HG03196 (cell line): ENCODE results near the gene NECAB2.

Experiments used
- ATAC-seq: cut with Tn5 transposase; IDR thresholded peaks from one replicate; pipeline ENCODE4 v1.9.1; 2021; ENCODE audit not compliant: unreplicated experiment

NECAB2 gene

DNA sequence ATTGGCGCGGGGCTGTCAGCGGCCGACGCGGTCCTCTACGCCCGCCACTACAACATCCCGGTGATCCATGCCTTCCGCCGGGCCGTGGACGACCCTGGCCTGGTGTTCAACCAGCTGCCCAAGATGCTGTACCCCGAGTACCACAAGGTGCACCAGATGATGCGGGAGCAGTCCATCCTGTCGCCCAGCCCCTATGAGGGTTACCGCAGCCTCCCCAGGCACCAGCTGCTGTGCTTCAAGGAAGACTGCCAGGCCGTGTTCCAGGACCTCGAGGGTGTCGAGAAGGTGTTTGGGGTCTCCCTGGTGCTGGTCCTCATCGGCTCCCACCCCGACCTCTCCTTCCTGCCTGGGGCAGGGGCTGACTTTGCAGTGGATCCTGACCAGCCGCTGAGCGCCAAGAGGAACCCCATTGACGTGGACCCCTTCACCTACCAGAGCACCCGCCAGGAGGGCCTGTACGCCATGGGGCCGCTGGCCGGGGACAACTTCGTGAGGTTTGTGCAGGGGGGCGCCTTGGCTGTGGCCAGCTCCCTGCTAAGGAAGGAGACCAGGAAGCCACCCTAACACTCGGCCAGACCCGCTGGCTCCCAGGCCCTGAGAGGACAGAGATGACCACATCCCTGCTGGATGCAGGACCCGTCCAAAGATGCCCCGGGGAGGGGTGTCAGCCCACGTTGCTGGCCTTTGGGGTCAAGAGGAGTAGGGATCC, 2.4 kb upstream of the NECAB2 start:
- ATAC-seq = no peak

DNA sequence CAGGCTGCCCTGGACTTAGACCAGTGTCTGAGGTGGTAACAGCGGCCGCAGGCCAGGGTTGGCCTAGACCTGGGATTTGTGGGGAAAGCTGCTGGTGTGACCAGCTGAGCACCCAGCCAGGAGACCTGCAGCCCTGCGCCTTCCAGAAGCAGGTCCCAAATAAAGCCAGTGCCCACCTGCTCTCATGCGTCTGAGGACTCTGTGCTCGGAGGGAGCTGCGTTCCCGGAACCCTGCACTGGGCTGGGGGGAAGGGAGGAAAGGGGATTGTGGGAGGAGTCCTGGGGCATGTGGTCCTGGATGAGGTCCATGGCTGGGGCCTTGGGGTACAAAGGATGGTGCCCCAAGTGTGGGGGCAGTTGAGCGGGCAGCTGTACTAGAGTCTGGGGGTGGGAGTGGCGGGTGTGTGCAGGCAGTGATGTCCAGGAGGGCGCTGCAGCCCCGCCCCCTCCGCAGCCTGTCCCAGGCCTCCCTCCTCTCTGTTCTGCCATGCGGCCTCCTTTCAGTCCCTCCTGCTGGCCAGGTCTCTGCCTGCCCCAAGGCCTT, 1.8 kb upstream of the NECAB2 start:
- no peak for ATAC-seq

DNA sequence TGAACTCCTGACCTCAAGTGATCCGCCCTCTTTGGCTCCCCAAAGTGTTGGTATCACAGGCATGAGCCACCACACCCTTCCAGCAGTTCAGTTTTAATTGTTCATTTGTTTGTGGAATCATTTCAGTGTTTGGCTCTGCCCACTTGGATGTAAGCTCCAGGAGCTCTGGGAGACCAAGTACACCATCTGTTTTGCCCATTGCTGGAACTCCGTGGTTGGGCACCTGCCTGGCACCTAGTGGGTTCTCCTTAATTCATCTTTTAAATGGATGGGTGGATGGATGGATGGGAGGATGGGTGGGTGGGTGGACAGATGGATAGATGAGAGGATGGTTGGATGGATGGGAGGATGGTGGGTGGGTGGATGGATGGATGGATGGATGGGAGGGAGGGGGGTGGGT, 953 bp upstream of the NECAB2 start:
- no peak for ATAC-seq

DNA sequence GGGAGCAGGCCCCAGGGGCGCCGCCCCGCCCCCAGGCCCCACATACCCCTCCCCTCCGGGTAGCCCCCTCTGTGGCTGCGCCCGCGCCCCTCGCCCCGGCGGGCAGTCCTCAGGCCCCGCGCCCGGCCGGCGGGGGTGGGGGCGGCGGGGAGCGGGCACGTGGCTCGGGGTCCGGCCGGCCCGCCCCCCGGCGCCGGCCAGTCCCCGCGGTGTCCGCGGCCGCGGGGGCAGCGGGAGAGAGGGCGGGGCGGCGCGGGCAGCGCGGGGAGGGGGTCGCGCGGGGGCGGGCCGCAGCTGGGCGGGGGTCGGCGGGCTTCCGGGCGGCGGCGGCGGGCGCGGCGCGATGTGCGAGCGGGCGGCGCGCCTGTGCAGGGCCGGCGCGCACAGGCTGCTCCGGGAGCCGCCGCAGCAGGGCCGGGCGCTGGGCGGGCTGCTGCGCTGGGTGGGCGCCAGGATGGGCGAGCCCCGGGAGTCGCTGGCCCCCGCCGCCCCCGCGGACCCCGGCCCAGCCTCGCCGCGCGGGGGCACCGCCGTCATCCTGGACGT, 335 bp downstream of the NECAB2 start:
- ATAC-seq = no peak

DNA sequence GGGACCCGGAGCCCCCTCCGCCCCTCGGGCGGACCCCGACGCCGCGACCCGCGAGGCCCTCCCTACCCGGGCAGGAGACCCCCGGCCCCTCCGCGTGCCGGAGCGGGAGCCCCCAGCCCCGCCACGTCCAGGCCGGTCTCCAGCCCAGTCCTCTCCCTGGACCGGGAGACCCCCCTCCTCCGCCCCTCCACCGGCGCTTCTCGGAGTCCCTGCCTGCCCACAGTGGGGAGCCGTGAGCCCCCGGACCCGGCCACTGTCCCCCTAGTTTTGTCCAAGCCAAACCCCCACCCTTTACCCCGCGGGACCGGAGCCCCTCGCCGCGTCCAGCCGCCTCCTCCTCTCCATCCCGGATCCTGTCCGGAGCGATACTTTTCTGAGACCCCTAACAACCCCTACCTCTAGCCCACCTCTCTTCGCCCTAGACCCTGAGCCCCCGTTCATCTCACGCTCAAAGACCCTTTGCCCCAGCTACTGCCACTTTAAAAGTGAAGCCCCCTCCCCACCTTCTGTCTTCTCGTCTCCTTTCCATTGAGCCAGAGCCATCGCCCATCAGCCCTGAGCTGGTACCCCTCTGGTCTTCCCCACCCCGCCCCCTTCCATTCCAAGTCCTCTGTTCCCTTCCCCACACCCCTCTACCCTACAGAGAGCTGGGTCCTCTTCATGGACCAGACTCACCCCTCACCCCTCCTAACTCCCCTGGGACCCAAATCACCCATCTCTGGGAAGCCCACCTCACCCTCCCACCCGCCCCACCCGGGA, 1.0 kb downstream of the NECAB2 start:
- ATAC-seq = no peak

DNA sequence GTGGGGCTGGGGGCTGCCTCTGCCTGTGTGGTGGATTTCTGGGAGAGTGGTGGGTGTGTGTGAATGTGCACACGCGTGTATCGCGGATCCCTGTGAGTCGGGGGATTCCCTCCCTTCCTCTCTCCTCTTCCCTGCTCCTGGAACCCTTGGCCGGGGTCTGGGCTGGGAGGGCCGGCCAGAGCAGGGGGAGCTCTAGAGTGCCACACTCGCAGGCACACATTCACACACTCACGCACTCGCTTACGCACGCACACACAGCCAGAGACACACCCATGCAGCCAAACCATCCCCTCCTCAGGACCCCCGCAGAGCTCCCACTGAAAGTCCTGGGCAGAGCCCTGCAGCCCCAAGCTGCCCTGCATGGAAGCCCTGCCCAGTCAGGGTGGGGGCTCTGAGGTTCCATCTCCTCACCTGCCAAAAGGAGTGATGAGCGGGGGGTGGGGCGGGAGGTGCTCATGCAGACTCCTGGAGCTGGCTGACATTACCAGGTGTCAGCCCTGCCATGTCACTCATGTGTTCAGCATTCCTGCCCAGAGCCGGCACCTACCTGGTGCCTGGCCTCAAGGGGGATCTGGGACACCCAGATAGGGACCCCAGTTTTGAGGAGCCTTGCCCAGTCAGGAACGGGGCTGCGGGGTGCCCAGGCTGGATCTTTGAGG, 1.9 kb downstream of the NECAB2 start:
- no peak for ATAC-seq

DNA sequence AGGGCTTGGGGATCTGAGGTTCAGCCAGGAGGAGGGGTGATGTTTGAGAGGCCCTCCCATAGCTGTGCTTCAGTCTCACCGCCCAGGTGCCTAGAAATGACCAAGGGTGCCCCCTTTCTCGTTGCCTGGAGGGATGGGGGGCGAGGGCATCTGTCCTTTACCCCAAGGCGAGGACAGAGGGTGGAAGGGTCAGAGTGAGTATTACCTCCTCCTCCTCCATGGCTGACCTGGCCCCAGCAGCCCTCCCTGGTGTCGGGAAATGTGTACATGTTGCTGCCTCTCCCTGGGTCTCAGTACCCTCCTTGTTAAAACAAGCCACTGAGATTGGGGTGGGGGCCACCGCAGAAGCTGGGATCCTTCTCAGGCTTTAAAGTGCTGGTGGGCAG, 2.4 kb downstream of the NECAB2 start:
- ATAC-seq = no peak

DNA sequence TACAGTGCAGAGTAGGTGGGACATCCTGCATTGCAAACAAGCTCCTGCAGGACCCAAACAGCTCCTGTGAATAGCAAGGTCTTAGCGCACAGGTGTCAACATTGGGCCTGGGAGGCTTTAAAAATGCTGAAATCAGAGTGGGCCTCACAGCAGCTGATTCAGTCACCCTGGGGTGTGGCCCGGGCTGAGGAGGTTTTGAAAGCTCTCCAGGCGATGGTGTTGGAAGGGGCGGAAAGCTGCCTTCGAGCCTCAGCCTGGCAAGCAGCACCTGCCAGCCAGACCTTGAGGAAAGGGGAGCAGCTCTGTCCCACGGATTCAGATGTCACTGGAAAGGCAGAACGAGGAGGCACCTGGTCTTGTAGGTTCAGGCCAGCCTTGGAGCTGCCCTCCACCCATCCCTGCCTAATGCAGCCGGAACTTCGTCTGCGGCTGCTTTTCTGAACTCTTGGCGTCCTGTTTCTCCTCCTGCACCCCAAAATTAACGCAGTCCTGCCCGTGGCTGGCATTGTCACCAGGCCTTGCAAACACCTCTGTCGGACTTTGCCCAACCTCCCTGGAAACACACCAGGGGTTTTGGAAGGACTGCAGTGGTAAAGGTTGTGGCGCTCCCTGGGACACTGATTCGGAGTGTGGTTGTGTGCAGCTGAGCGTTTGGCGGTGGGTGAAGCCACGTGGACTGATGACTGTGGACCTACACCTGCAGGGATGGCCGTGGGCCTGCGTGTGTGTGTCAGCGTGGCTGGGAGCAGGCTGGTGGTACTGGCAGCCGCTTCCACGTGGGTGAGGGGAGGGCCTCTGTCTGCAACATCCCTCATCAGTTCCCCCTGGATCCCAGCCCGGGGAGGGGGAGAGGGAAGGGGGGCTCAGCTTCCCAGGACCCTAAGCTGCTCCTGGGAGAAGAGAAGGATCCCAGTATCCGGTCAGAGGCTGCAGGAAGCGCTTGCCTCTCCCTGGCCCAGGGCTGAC, 3.4 kb downstream of the NECAB2 start:
- no peak for ATAC-seq

DNA sequence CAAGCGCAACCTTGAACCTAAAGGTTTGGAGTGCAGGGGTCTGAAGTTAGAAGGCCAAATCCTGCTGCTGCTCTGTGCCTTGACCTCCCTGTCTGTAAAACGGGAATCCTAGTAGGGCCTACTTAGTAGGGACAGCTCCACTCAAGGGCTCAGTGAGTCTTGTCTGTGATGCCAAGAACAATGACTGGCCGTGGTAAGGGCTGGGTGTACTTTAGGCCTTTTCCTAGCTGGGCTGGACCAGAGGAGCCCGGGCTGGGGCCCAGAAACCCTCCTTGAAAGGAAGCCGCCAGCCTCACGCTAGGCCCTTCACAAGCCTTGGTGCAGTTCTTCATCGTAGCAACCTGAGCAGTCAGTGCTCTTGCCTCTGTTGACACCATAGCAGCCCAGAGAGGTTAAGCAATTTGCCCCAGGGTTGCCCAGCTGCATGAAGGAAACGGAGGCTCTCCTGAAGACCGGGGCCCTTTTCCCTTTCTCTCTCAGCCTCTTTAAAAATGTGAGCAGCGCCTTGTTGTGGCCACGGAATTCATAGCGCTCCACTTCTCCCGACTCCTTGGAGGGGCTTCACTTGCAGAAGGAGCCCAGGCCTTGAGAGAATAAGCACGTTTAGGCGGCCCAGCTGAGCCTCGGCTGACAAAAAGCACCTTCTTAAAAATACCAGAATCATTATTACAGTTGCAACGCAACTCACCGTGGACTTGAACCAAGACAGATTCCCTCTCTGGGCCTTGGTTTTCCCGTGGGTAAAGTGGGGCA, 4.4 kb downstream of the NECAB2 start:
- no peak for ATAC-seq

DNA sequence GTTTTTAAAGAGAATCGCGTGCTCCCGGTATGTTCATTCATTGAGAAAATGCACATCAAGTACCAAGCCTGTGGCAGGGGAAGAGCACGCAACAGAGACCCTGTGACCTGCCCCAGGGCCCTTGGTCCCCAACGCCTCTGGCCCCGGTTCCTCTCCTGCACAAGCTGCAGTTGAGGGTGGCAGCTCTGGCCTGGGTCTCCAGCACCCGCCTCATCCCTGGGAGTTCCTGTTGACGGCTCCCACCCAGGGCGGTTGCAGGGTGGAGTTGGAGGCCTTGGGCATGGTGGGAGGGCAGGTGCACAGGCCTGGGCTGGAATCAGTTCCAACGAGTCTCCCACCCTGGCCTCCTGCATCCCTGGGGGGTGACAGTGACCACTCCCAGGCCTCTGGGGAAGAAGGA, 5.0 kb downstream of the NECAB2 start:
- no peak for ATAC-seq

DNA sequence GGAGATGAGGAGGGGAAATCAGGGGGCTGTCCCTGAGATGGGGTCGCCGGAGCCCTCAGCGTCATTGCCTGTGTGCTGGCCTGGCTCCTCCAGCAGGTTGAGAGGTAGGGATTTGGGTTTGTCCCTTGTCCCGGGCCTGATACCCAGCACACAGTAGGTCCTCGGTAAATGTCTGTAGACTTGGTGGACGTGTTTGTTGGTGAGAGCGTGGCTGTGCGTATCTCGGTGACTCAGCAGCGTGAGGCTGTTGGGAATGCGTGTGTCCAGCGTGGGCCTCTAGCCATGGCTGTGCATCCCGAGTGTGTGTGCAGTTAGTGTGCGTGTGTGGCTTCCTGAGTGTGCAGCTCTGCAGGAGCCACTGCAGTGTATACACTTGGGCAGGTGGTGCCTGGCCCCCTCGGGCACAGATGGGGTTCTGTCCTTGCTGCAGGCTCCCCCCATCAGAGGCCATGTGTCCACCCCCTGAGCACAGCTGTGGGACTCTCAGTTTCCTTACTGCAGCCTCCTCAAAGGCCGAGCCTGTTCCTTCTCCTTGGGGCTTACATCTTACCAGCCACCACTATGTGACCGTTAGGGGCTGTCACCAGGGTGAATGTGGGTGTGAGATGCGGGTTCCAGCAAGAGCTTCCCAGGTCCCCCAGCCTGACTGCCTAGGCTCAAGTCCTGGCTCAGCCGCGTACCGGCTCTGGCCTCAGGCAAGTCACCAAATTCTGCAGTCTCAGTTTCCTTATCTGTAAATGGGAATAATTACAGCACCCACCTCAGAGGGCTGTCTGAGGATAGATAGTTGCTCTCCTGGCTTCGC, 5.7 kb downstream of the NECAB2 start:
- no peak for ATAC-seq

DNA sequence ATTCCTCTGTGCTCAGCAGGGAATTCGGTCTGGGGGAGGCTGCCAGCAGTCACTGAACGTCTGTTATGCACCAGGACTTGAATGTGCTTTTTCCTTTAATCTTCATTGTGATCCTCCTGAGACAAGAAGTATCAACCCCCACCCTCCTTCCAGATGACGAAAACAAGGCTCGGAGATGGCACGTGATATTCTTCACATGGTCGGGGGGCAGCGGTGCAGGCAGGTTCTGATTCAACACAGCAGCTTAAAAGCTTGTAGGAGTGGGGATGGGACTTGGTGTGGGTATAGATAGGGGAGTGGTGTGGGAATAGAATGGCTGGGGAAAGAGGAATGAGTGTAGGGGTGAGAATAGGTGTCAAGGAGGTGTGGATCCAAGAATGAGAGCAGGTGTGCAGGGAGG, 6.4 kb downstream of the NECAB2 start:
- ATAC-seq = no peak

DNA sequence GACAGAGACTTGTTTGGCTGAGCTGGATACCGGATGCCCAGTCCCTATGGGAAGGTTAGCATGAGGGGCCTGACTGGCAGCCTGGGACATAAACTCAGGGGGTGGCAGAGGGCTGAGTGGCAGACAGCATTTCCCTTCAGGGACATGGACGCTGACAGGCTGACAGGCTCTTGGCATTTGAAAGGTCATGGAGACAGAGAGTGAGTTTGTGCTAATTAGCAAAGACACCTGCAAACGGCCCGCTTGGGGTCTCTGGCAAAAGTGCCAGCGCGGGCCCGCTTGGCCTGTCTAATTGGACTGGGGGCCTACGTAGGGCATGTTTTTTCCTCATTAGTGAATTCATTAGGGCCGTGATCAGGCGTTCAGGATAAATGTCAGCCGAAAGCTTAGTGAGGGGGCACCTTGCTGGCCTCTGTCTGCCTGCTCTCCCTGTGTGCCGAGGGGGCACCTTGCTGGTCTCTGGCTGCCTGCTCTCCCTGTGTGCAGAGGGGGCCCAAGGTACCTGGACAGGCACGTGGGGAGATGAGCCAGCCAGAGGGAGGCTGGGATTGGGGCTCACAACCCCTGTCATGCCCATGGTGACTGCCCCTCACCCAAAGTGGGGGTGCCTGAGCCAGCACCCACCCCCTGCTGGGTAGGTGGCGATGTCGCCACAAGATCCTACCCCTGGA, 7.7 kb downstream of the NECAB2 start:
- ATAC-seq = no peak

DNA sequence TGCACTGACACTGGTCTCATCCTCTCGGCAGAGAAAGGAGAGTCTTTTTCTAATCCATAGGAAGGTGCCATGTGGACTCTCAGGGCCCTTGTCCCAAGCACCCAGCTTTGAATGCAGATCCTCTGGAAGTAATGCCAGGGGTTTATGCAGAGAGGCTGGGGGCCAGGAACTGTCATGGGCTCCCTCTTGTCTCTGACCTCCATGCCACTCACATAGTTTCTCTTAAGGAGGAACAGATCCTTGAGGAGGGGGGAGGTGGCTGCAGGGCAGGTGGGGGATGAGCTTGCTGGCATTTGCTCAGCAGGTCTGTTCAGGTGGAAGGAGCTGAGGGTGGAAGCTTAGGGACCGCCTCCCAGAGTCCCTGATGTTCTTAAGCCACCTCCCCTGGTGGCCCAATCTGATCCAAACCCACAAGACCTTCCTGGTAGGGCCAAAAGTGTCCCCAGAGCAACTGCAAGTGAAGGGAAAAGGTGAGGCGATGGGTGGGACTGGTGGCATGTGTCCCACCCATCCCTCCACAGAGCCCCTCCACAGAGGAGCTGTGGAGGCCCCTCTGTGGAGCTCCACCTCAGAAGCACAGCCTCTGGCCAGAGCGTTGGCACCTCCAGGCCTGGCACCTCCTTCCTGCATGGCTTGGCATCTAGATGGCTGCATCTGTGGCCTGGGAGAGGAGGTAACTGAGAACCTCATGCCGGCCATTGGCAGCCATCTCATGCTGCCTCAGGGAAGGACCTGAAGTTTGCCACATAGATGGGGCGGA, 9.2 kb downstream of the NECAB2 start:
- no peak for ATAC-seq

DNA sequence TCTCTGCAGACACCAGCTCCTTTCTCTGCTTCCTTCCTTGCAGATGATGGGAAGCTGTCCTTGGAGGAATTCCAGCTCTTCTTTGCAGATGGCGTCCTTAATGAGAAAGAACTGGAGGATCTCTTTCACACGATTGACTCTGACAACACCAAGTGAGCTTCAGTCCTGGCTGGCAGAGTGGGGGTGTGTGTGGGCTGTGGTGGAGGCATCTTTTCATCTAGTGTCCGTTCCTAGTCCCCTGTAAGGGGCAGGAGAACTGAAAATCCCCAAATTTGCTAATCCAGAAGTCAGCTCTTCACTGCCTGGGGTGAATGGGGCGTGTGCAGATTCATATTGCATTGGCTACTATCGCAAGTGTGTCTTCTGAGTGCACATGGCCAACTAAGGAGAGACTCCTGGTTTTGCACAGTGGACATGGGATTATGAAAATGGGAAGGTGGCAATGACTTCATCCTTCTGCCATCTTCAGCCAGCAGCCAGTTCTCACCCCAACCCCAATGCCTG, 10.4 kb downstream of the NECAB2 start:
- ATAC-seq = no peak

DNA sequence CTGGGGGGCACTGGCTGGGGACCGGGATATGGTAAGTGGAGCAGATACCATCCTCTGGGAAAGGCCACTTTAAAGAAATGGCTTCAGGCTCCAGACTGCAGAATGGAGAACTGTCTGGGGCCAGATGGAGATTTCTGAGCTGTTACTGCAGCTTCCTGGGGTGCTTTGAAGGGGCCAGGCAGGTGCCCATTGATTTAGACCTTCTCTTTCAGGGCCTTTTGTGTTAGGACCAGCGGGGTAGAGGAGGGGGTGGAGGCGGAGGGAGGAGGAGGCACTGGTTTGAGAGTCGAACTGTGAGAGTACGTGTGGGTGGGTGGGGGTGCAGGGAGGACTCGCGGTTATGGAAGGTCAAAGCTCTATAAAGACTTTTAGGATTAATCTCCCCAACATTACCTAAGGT, 11.4 kb downstream of the NECAB2 start:
- no peak for ATAC-seq

DNA sequence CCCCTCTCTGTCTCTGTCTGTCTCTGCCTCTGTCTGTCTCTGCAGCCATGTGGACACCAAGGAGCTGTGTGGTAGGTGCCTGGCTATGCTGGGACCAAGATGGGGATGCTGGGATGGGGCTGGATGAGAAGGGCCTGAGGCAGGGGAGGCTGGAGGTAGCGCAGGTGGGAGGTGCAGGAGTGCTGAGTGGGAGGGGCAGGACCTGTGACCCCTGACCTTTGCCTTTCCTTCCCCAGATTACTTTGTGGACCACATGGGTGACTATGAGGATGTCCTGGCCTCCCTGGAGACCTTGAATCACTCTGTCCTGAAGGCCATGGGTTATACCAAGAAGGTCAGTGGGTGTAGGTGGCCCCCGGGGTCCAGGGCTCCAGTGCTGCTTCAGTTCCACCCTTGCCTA, 12.8 kb downstream of the NECAB2 start:
- no peak for ATAC-seq

DNA sequence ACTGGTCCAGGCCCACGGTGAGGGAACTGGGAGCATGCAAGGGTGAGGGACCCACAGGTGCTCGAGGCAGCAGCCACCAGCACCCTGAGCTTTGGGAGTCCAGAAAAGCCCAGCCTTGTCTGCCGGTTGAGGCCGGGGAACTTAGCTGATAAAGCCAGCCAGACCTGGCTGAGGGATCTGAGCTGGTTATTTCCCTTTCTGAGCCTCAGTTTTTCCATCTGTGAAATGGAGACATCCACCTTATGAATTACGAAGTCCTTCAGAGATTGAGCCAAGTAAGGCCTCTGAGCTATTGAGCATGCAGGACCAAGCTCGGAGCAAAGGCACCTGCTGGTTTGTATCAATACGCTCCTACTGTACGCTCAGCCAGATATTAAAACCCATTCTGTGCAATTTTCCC, 13.8 kb downstream of the NECAB2 start:
- ATAC-seq = no peak
